Measurements from ENCODE around the gene CPNE2. TPM values are rescaled to one million over a fixed set of nuclear protein-coding genes. Genes with fewer than 3 reads are reported as not detected.
A peak's percentile ranks its signal among the peaks of the same experiment; 100 is the strongest.
"Not testable (repeated sequence)": the region's sequence is repeated elsewhere in the genome, so short reads cannot be mapped to it uniquely, and the experiment has no call there.

Gene CPNE2
- polyA plus RNA-seq, 2 of the 4 experiments (the other 2 are of a cell fraction) = 36.7 TPM

GRCh38 chr16:57098188-57098841 is 5.9 kb downstream of the CPNE2 start (continued):
- no peak for TF ChIP-seq MYC (IDR thresholded peaks at IDR 0.05; ENCODE audit: borderline replicate concordance, low read length)

GRCh38 chr16:57099965-57100364 is 7.6 kb downstream of the CPNE2 start:
- CTCF ChIA-PET = interaction anchor here (0.6 to 8.4 kb wide), 4 partner anchors 7 to 399 kb away, joined by 3 to 72 read pairs (median 15); partner anchors contain the start of gene CPNE2
- 47% methylated on average over 6 of the region's 6 CpGs for WGBS (ENCODE audit: missing lambda C conversion rate)
- H3K4me1 ChIP-seq = peaks cover 21% of the 10 kb centered on the region
- H3K9me3 ChIP-seq; DNase-seq (ENCODE audit: low read depth in 1 of 2, low spot score in 1 of 2); ATAC-seq; H3K4me3 ChIP-seq; FAIRE-seq; POLR2A ChIA-PET; TF ChIP-seq FOSL2 (IDR thresholded peaks at IDR 0.05): not testable (repeated sequence)
- H3K4me2 ChIP-seq = 0 out of 3 replicates have a peak overlapping the region, but pooled peaks have one; percentile 4
- peak; percentile 38; the same call in 1 of the 2 replicates for TF ChIP-seq FOSL2 (CRISPR knock-in tag; IDR thresholded peaks at IDR 0.05)
- peak overlapping the region in 1 of 2 experiments; percentile 39; a peak in 1 of 6 replicates for H3K27ac ChIP-seq

GRCh38 chr16:57100445-57100844 is 8.1 kb downstream of the CPNE2 start:
- Histone ChIP-seq H3K9me3 (no peaks in the 10 kb centered on the region), H3K4me1 (peaks cover 26% of the 10 kb centered on the region), H3K4me2 (no peak overlapping the region), H3K27ac (peak overlapping the region in 1 of 2 experiments; percentile 39; a peak in 1 of 6 replicates), H3K4me3 (no peak overlapping the region)
- ChIA-PET POLR2A (no interaction called here), CTCF (interaction anchor here (0.6 to 8.4 kb wide), 5 partner anchors 7 to 399 kb away, joined by 3 to 72 read pairs (median 4); partner anchors contain the start of gene CPNE2)
- ATAC-seq = no peak
- FAIRE-seq = no peak
- TF ChIP-seq HOXA7 (CRISPR knock-in tag; IDR thresholded peaks at IDR 0.05) (no peak), REST (IDR thresholded peaks at IDR 0.05) (no peak), FOSL2 (IDR thresholded peaks at IDR 0.05) (no peak), FOSL2 (CRISPR knock-in tag; IDR thresholded peaks at IDR 0.05) (no peak), NPAS2 (CRISPR knock-in tag; IDR thresholded peaks at IDR 0.05; ENCODE audit: borderline replicate concordance) (no peak), EP300 (IDR thresholded peaks at IDR 0.05) (no peak), JUN (IDR thresholded peaks at IDR 0.05) (no peak), CBX2 (IDR thresholded peaks at IDR 0.05; ENCODE audit: borderline replicate concordance, low read depth) (no peak), MAX (IDR thresholded peaks at IDR 0.05) (no peak), ZC3H11A (IDR thresholded peaks at IDR 0.05) (no peak), ELK1 (IDR thresholded peaks at IDR 0.05; ENCODE audit: low read depth, low read length) (no peak), NR3C1 (IDR thresholded peaks at IDR 0.05) (no peak)
- no peak for DNase-seq (ENCODE audit: low read depth in 1 of 2, low spot score in 1 of 2)
- 100% methylated on average over 1 of the region's 1 CpG for WGBS (ENCODE audit: missing lambda C conversion rate)

All from A549 (cell line).